PC-3 (cell line): ENCODE measurements around the gene FEZF1.

Source experiments
- CTCF ChIP-seq: fragments of 300-600 bp; sonication (generic); conservative IDR thresholded peaks from 2 replicates; pipeline ENCODE4 v1.5.1; 2017; ENCODE audit warnings: antibody characterized with exemption, low read depth, mild to moderate bottlenecking, low read length
- EZH2 ChIP-seq: fragments of 300-600 bp; sonication (generic); IDR thresholded peaks from one replicate; pipeline ENCODE4 v1.6.1; 2017; ENCODE audit warnings: antibody characterized with exemption, mild to moderate bottlenecking, low read length; ENCODE audit not compliant: unreplicated experiment
- EZH2phosphoT487 ChIP-seq: fragments of 300-600 bp; sonication (generic); IDR thresholded peaks from 2 replicates; pipeline ENCODE4 v1.6.1; 2018; ENCODE audit warnings: mild to moderate bottlenecking, antibody characterized with exemption, low read length, borderline replicate concordance

GRCh38 chr7:122337011-122337410, 32.5 kb upstream of the FEZF1 start:
- TF ChIP-seq CTCF (no peak), EZH2 (no peak), EZH2phosphoT487 (no peak)
